ENCODE measurements around the gene DBH.

Gene DBH

GRCh38 chr9:133604214-133604613, 31.9 kb upstream of the DBH start:
- TF ChIP-seq CTCF (IDR thresholded peaks at IDR 0.05; ENCODE audit: control insufficient read depth, extremely low read depth, insufficient read depth): no peak
- H3K4me3 ChIP-seq (ENCODE audit: low read depth, low read length): no peak overlapping the region
- no peak for DNase-seq (ENCODE audit: low read depth)

GRCh38 chr9:133604856-133605255, 31.3 kb upstream of the DBH start:
- no peak for TF ChIP-seq CTCF (IDR thresholded peaks at IDR 0.05; ENCODE audit: control insufficient read depth, extremely low read depth, insufficient read depth)
- DNase-seq (ENCODE audit: low read depth): no peak
- no peak overlapping the region for H3K4me3 ChIP-seq (ENCODE audit: low read depth, low read length)

- no peak overlapping the region for H3K4me3 ChIP-seq (ENCODE audit: low read depth, low read length)
- DNase-seq (ENCODE audit: low read depth): no peak
These were observed 30.7 kb upstream of the DBH start for GRCh38 chr9:133605446-133605845.

GRCh38 chr9:133605856-133606707, 30.1 kb upstream of the DBH start:
- TF ChIP-seq CTCF (IDR thresholded peaks at IDR 0.05; ENCODE audit: control insufficient read depth, extremely low read depth, insufficient read depth): no peak
- no peak overlapping the region for H3K4me3 ChIP-seq (ENCODE audit: low read depth, low read length)
- no peak for DNase-seq (ENCODE audit: low read depth)

More at GRCh38 chr9:133605446-133605845, 30.7 kb upstream of the DBH start:
- TF ChIP-seq CTCF (IDR thresholded peaks at IDR 0.05; ENCODE audit: control insufficient read depth, extremely low read depth, insufficient read depth): no peak

- H3K4me3 ChIP-seq (ENCODE audit: low read depth, low read length): no peak overlapping the region
- TF ChIP-seq CTCF (IDR thresholded peaks at IDR 0.05; ENCODE audit: control insufficient read depth, extremely low read depth, insufficient read depth): no peak
- no peak for DNase-seq (ENCODE audit: low read depth)
These were observed 29.5 kb upstream of the DBH start for GRCh38 chr9:133606708-133607025.

- no peak for TF ChIP-seq CTCF (IDR thresholded peaks at IDR 0.05; ENCODE audit: control insufficient read depth, extremely low read depth, insufficient read depth)
- H3K4me3 ChIP-seq (ENCODE audit: low read depth, low read length): no peak overlapping the region
These were observed 28.8 kb upstream of the DBH start for GRCh38 chr9:133607381-133607780.

GRCh38 chr9:133607976-133608375, 28.2 kb upstream of the DBH start:
- no peak for TF ChIP-seq CTCF (IDR thresholded peaks at IDR 0.05; ENCODE audit: control insufficient read depth, extremely low read depth, insufficient read depth)
- DNase-seq (ENCODE audit: low read depth): no peak
- no peak overlapping the region for H3K4me3 ChIP-seq (ENCODE audit: low read depth, low read length)

More at GRCh38 chr9:133607381-133607780, 28.8 kb upstream of the DBH start:
- no peak for DNase-seq (ENCODE audit: low read depth)
